SK-N-SH treated with all-trans-retinoic acid at 6 μM for 48 hours (cell line): ENCODE results near the gene LPIN1.
A peak's percentile ranks its signal among the peaks of the same experiment; 100 is the strongest.

Experiments
- ATAC-seq: fragments of 200-7000 bp; cut with Tn5 transposase; 3 replicates; pipeline ENCODE4 v1.9.1; 2020; ENCODE audit warnings: mild to moderate bottlenecking, moderate library complexity
- BACH2 ChIP-seq: fragments of 250-450 bp; sonication (Bioruptor Pico); IDR thresholded peaks from 2 replicates; pipeline ENCODE4 v1.9.0; 2021; ENCODE audit warnings: mild to moderate bottlenecking, borderline replicate concordance
- CREB5 ChIP-seq: fragments of 250-450 bp; sonication (Bioruptor Pico); IDR thresholded peaks from 2 replicates; pipeline ENCODE4 v1.5.1; 2020; ENCODE audit warnings: low read depth, mild to moderate bottlenecking, moderate library complexity
- CSDC2 ChIP-seq: fragments of 250-450 bp; sonication (Bioruptor Pico); IDR thresholded peaks from 2 replicates; pipeline ENCODE4 v1.5.0; 2020; ENCODE audit warnings: mild to moderate bottlenecking, moderate library complexity
- CSRNP3 ChIP-seq: fragments of 250-450 bp; sonication (Bioruptor Pico); IDR thresholded peaks from 2 replicates; pipeline ENCODE4 v1.5.1; 2021; ENCODE audit warnings: mild to moderate bottlenecking, moderate library complexity
- ESRRG ChIP-seq: fragments of 250-450 bp; sonication (Bioruptor Pico); IDR thresholded peaks from 2 replicates; pipeline ENCODE4 v1.6.1; 2021; ENCODE audit warnings: mild to moderate bottlenecking
- ISL1 ChIP-seq: fragments of 250-450 bp; sonication (Bioruptor Pico); IDR thresholded peaks from 2 replicates; pipeline ENCODE4 v2.1.2; 2022; ENCODE audit warnings: mild to moderate bottlenecking, moderate library complexity
- PATZ1 ChIP-seq: fragments of 250-450 bp; sonication (Bioruptor Pico); IDR thresholded peaks from 2 replicates; pipeline ENCODE4 v1.8.0; 2020; ENCODE audit warnings: mild to moderate bottlenecking, moderate library complexity, borderline replicate concordance
- POU6F1 ChIP-seq: fragments of 250-450 bp; sonication (Bioruptor Pico); IDR thresholded peaks from 2 replicates; pipeline ENCODE4 v1.8.0; 2021; ENCODE audit warnings: low read depth, mild to moderate bottlenecking, moderate library complexity, borderline replicate concordance
- PPARA ChIP-seq: fragments of 250-450 bp; sonication (Bioruptor Pico); IDR thresholded peaks from 2 replicates; pipeline ENCODE4 v1.5.0; 2020; ENCODE audit warnings: mild to moderate bottlenecking, borderline replicate concordance
- RARB ChIP-seq: fragments of 250-450 bp; sonication (Bioruptor Pico); IDR thresholded peaks from 2 replicates; pipeline ENCODE4 v1.8.0; 2021; ENCODE audit warnings: mild to moderate bottlenecking, moderate library complexity
- SNAI2 ChIP-seq: fragments of 250-450 bp; sonication (Bioruptor Pico); IDR thresholded peaks from 2 replicates; pipeline ENCODE4 v1.5.0; 2020; ENCODE audit warnings: mild to moderate bottlenecking, moderate library complexity
- TCF4 ChIP-seq: fragments of 250-450 bp; sonication (Bioruptor Pico); IDR thresholded peaks from 2 replicates; pipeline ENCODE4 v1.8.0; 2021; ENCODE audit warnings: mild to moderate bottlenecking, moderate library complexity, borderline replicate concordance
- TOX ChIP-seq: fragments of 250-450 bp; sonication (Bioruptor Pico); IDR thresholded peaks from 2 replicates; pipeline ENCODE4 v1.8.0; 2021; ENCODE audit warnings: mild to moderate bottlenecking, moderate library complexity, borderline replicate concordance
- TSHZ2 ChIP-seq: fragments of 250-450 bp; sonication (Bioruptor Pico); IDR thresholded peaks from 2 replicates; pipeline ENCODE4 v1.5.0; 2020; ENCODE audit warnings: mild to moderate bottlenecking, moderate library complexity
- ZC3H10 ChIP-seq: fragments of 250-450 bp; sonication (Bioruptor Pico); IDR thresholded peaks from 2 replicates; pipeline ENCODE4 v1.5.1; 2021; ENCODE audit warnings: mild to moderate bottlenecking, moderate library complexity
- ZFP3 ChIP-seq: fragments of 250-450 bp; sonication (Bioruptor Pico); IDR thresholded peaks from 2 replicates; pipeline ENCODE4 v1.5.0; 2020; ENCODE audit warnings: mild to moderate bottlenecking, moderate library complexity
- ZFP30 ChIP-seq: fragments of 450-650 bp; formaldehyde crosslinking; IDR thresholded peaks from 2 replicates; pipeline ENCODE4 v1.5.0; 2022; ENCODE audit warnings: mild to moderate bottlenecking, moderate library complexity
- ZNF565 ChIP-seq: fragments of 450-650 bp; formaldehyde crosslinking; conservative IDR thresholded peaks from 2 replicates; pipeline ENCODE4 v1.5.0; 2020; ENCODE audit warnings: low read depth, mild to moderate bottlenecking, moderate library complexity
- ZNF70 ChIP-seq: fragments of 450-650 bp; formaldehyde crosslinking; IDR thresholded peaks from 2 replicates; pipeline ENCODE4 v1.5.0; 2020; ENCODE audit warnings: mild to moderate bottlenecking, moderate library complexity
- ZNF8 ChIP-seq: fragments of 450-650 bp; formaldehyde crosslinking; IDR thresholded peaks from 2 replicates; pipeline ENCODE4 v1.5.0; 2020; ENCODE audit warnings: mild to moderate bottlenecking, moderate library complexity

LPIN1 gene

GRCh38 chr2:11746376-11746806 is at the start of gene LPIN1:
TSS of gene LPIN1 (plus strand) at chr2:11746632. CDS start at chr2:11765542, 18,910 bp downstream.
- TF ChIP-seq PATZ1 (CRISPR knock-in tag) (no peak), CSDC2 (CRISPR knock-in tag) (0 out of 2 replicates have a peak, but pooled peaks have one; percentile 7)
- peak; percentile 64 for ATAC-seq

GRCh38 chr2:11696736-11697102 is 49.7 kb upstream of the LPIN1 start:
- TF ChIP-seq ZFP3 = no peak
- no peak for TF ChIP-seq PPARA (CRISPR knock-in tag)
- no peak for TF ChIP-seq BACH2 (CRISPR knock-in tag)
- no peak for TF ChIP-seq ESRRG (CRISPR knock-in tag)
- no peak for TF ChIP-seq ZNF70 (CRISPR knock-in tag)
- no peak for TF ChIP-seq SNAI2 (CRISPR knock-in tag)
- TF ChIP-seq ZNF8 (CRISPR knock-in tag) = no peak
- TF ChIP-seq CSRNP3 = no peak
- TF ChIP-seq RARB = no peak
- no peak for TF ChIP-seq ZC3H10 (CRISPR knock-in tag)
- TF ChIP-seq PATZ1 (CRISPR knock-in tag) = no peak
- no peak for TF ChIP-seq TCF4 (CRISPR knock-in tag)
- no peak for TF ChIP-seq ISL1 (CRISPR knock-in tag)
- no peak for TF ChIP-seq ZFP30 (CRISPR knock-in tag)
- no peak for TF ChIP-seq CREB5 (CRISPR knock-in tag)
- TF ChIP-seq TOX (CRISPR knock-in tag) = no peak
- TF ChIP-seq ZNF565 (CRISPR knock-in tag) = no peak
- TF ChIP-seq CSDC2 (CRISPR knock-in tag) = no peak
- TF ChIP-seq POU6F1 (CRISPR knock-in tag) = no peak
- no peak for TF ChIP-seq TSHZ2 (CRISPR knock-in tag)
- TF ChIP-seq, all 23 proteins: peak for 0
- no peak for ATAC-seq
